ENCODE results near the gene NAPEPLD.
"Not testable (repeated sequence)": the region's sequence is repeated elsewhere in the genome, so short reads cannot be mapped to it uniquely, and the experiment has no call there.

Gene NAPEPLD

DNA sequence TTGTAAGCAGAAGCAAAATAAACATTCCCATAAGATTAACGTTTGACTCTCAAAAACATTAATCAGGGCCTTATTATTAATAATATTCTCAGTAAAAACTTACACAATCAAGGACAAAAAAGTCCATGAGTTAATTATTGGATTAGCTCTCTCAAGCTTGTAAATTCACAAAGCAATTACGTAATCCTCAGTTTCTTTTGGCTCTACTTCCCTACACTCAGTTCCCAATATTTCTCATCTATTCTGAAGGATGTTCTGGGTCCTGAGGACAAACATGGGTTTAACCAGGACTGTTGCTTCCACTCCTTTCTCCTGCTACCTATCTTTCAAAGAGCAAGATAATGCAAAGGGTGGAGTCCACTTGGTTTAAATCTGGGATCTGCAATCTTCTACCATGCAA is 89.4 kb downstream of the NAPEPLD start:
- no peak for DNase-seq

- no peak for DNase-seq
Measured at GRCh38 chr7:103058122-103058521, 90.8 kb downstream of the NAPEPLD start.

DNA sequence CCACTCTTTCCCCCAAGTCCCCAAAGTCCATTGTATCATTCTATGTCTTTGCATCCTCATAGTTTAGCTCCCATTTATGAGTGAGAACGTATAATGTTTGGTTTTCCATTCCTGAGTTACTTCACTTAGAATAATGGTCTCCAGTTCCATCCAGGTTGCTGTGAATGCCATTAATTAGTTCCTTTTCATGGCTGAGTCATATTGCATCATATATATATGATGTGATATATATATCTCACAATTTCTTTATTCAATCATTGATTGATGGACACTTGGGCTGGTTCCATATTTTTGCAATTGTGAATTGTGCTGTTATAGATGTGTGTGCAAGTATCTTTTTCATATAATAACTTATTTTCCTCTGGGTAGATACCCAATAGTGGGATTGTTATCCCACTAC is 92.9 kb downstream of the NAPEPLD start:
- DNase-seq: not testable (repeated sequence)

GRCh38 chr7:103051519-103051918 is 97.4 kb downstream of the NAPEPLD start:
- no peak for DNase-seq
